ENCODE measurements around the gene CCN2. TPM values are rescaled to one million over a fixed set of nuclear protein-coding genes. Genes with fewer than 3 reads are reported as not detected.

Gene CCN2
- total RNA-seq, 1 donor from 2014 or later, result 118 TPM

- Histone ChIP-seq H3K27ac (no peak overlapping the region), H3K36me3 (no peaks in the 10 kb centered on the region), H3K4me1 (no peaks in the 10 kb centered on the region), H3K4me3 (no peak overlapping the region), H3K27me3 (no peaks in the 10 kb centered on the region), H3K9me3 (no peaks in the 10 kb centered on the region)
- DNase-seq (ENCODE audit: extremely low spot score in 2 of 2), result no peak
- intact Hi-C loops (cut with DNase I), result no loop called here
- TF ChIP-seq POLR2AphosphoS5 (IDR thresholded peaks at IDR 0.05; ENCODE audit: insufficient read depth in 1 of 2, low read depth in 1 of 2) (no peak), POLR2A (IDR thresholded peaks at IDR 0.05) (no peak), CTCF (IDR thresholded peaks at IDR 0.05) (no peak)
Observed at GRCh38 chr6:131981624-131981978, 30.4 kb upstream of the CCN2 start.

- no peak for DNase-seq (ENCODE audit: extremely low spot score in 2 of 2)
- no peak for TF ChIP-seq CTCF (IDR thresholded peaks at IDR 0.05)
- no peak for TF ChIP-seq POLR2AphosphoS5 (IDR thresholded peaks at IDR 0.05; ENCODE audit: insufficient read depth in 1 of 2, low read depth in 1 of 2)
- no peak for TF ChIP-seq POLR2A (IDR thresholded peaks at IDR 0.05)
- no peaks in the 10 kb centered on the region for H3K27me3 ChIP-seq
- intact Hi-C loops (cut with DNase I), result no loop called here
- H3K4me3 ChIP-seq, result no peak overlapping the region
- H3K36me3 ChIP-seq, result no peaks in the 10 kb centered on the region
- H3K4me1 ChIP-seq, result no peaks in the 10 kb centered on the region
- H3K27ac ChIP-seq, result no peak overlapping the region
- no peaks in the 10 kb centered on the region for H3K9me3 ChIP-seq
Observed at GRCh38 chr6:131980791-131981623, 29.8 kb upstream of the CCN2 start.

- Histone ChIP-seq H3K4me1 (no peaks in the 10 kb centered on the region), H3K27me3 (no peaks in the 10 kb centered on the region), H3K4me3 (no peak overlapping the region), H3K36me3 (no peaks in the 10 kb centered on the region), H3K27ac (no peak overlapping the region), H3K9me3 (no peaks in the 10 kb centered on the region)
- TF ChIP-seq POLR2A (IDR thresholded peaks at IDR 0.05), result no peak
- TF ChIP-seq CTCF (IDR thresholded peaks at IDR 0.05), result no peak
- no peak for TF ChIP-seq POLR2AphosphoS5 (IDR thresholded peaks at IDR 0.05; ENCODE audit: insufficient read depth in 1 of 2, low read depth in 1 of 2)
- intact Hi-C loops (cut with DNase I), result no loop called here
- DNase-seq (ENCODE audit: extremely low spot score in 2 of 2), result no peak
Observed at GRCh38 chr6:131980338-131980790, 29.2 kb upstream of the CCN2 start.

GRCh38 chr6:131979515-131980337 is 28.6 kb upstream of the CCN2 start:
- no peak for TF ChIP-seq CTCF (IDR thresholded peaks at IDR 0.05)
- no peak for TF ChIP-seq POLR2A (IDR thresholded peaks at IDR 0.05)
- H3K36me3 ChIP-seq, result no peaks in the 10 kb centered on the region
- H3K27me3 ChIP-seq, result no peaks in the 10 kb centered on the region
- H3K27ac ChIP-seq, result no peak overlapping the region
- H3K9me3 ChIP-seq, result no peaks in the 10 kb centered on the region
- no peak for DNase-seq (ENCODE audit: extremely low spot score in 2 of 2)
- H3K4me1 ChIP-seq, result no peaks in the 10 kb centered on the region
- no peak overlapping the region for H3K4me3 ChIP-seq
- intact Hi-C loops (cut with DNase I), result no loop called here

- H3K9me3 ChIP-seq, result no peaks in the 10 kb centered on the region
- H3K27me3 ChIP-seq, result no peaks in the 10 kb centered on the region
- intact Hi-C loops (cut with DNase I), result no loop called here
- TF ChIP-seq POLR2AphosphoS5 (IDR thresholded peaks at IDR 0.05; ENCODE audit: insufficient read depth in 1 of 2, low read depth in 1 of 2), result no peak
- no peak for TF ChIP-seq CTCF (IDR thresholded peaks at IDR 0.05)
- TF ChIP-seq POLR2A (IDR thresholded peaks at IDR 0.05), result no peak
- no peak for DNase-seq (ENCODE audit: extremely low spot score in 2 of 2)
- no peaks in the 10 kb centered on the region for H3K4me1 ChIP-seq
- no peaks in the 10 kb centered on the region for H3K36me3 ChIP-seq
- no peak overlapping the region for H3K4me3 ChIP-seq
- H3K27ac ChIP-seq, result no peak overlapping the region
Observed at GRCh38 chr6:131978522-131978921, 27.4 kb upstream of the CCN2 start.

Measured in vagina (tissue), 2 donors.